Liver (tissue), 9 donors: Measurements from ENCODE around the gene UBA7. TPM values are rescaled to one million over a fixed set of nuclear protein-coding genes. Genes with fewer than 3 reads are reported as not detected.

Experiments used
- DNase-seq: peaks from one replicate; pipeline ENCODE4 v3.0.0-alpha.2; 2017; ENCODE audit warnings: low spot score
- H3K27ac ChIP-seq, 2 donors: one replicate each; pipeline ENCODE4 v1.7.0; 2013; ENCODE audit warnings: inconsistent platforms in 2 of 2, low read length in 2 of 2, control low read depth in 1 of 2, low read depth in 1 of 2, mild to moderate bottlenecking in 1 of 2
- H3K27me3 ChIP-seq, 4 donors: one replicate each; pipeline versions ENCODE4 v1.6.1 to v1.7.0; 2013; ENCODE audit warnings: low read length in 3 of 4, inconsistent platforms in 1 of 4, mild to moderate bottlenecking in 1 of 4, moderate library complexity in 1 of 4; ENCODE audit not compliant: control insufficient read depth in 4 of 4, insufficient read depth in 4 of 4
- H3K36me3 ChIP-seq, 4 donors: one replicate each; pipeline versions ENCODE4 v1.6.1 to v1.7.0; 2013; ENCODE audit warnings: low read length in 3 of 4, mild to moderate bottlenecking in 3 of 4, low read depth in 1 of 4, moderate library complexity in 1 of 4; ENCODE audit not compliant: control insufficient read depth in 4 of 4, insufficient read depth in 3 of 4
- H3K4me1 ChIP-seq, 4 donors: one replicate each; pipeline versions ENCODE4 v1.6.1 to v1.7.0; 2013; ENCODE audit warnings: low read length in 3 of 4, mild to moderate bottlenecking in 3 of 4, moderate library complexity in 1 of 4; ENCODE audit not compliant: control insufficient read depth in 4 of 4, insufficient read depth in 4 of 4
- H3K4me3 ChIP-seq, 3 donors: one replicate each; pipeline versions ENCODE4 v1.6.1 to v1.7.0; 2013; ENCODE audit warnings: low read length in 3 of 3, control low read depth in 1 of 3, low read depth in 1 of 3, mild to moderate bottlenecking in 1 of 3
- H3K9ac ChIP-seq, 2 donors: one replicate each; pipeline ENCODE4 v1.7.0; 2013; ENCODE audit warnings: low read length in 2 of 2, mild to moderate bottlenecking in 2 of 2, moderate library complexity in 2 of 2, control low read depth in 1 of 2, low read depth in 1 of 2
- H3K9me3 ChIP-seq, 4 donors: one replicate each; pipeline versions ENCODE4 v1.6.1 to v1.7.0; 2013; ENCODE audit warnings: low read length in 3 of 4; ENCODE audit not compliant: control insufficient read depth in 4 of 4
- ATF3 ChIP-seq: IDR thresholded peaks from 2 replicates; pipeline ENCODE4 v1.6.1; 2016; ENCODE audit warnings: antibody characterized with exemption
- CTCF ChIP-seq: fragments of 150-350 bp; IDR thresholded peaks from 2 replicates; pipeline ENCODE4 v1.5.1; 2017; ENCODE audit warnings: improper control_type of control experiment, low read depth, low read length; ENCODE audit not compliant: missing input control
- EGR1 ChIP-seq, 2 donors: IDR thresholded peaks; 2 replicates each; pipeline ENCODE4 v1.6.1; 2016 to 2018; ENCODE audit warnings: antibody characterized with exemption in 2 of 2, low read depth in 2 of 2
- FOXA2 ChIP-seq: IDR thresholded peaks from 2 replicates; pipeline ENCODE4 v1.6.1; 2016; ENCODE audit warnings: antibody characterized with exemption
- HNF4G ChIP-seq: IDR thresholded peaks from 2 replicates; pipeline ENCODE4 v1.6.1; 2016; ENCODE audit warnings: antibody characterized with exemption
- JUND ChIP-seq, 2 donors: IDR thresholded peaks; 2 replicates each; pipeline ENCODE4 v1.6.1; 2016; ENCODE audit warnings: antibody characterized with exemption in 2 of 2
- MAX ChIP-seq: IDR thresholded peaks from 2 replicates; pipeline ENCODE4 v1.6.1; 2016; ENCODE audit warnings: antibody characterized with exemption
- NR2F2 ChIP-seq: IDR thresholded peaks from 2 replicates; pipeline ENCODE4 v1.6.1; 2016; ENCODE audit warnings: antibody characterized with exemption
- RAD21 ChIP-seq, 2 donors: IDR thresholded peaks; 2 replicates each; pipeline ENCODE4 v1.6.1; 2016; ENCODE audit warnings: antibody characterized with exemption in 2 of 2, mild to moderate bottlenecking in 2 of 2
- RXRA ChIP-seq, 2 donors: IDR thresholded peaks; 2 replicates each; pipeline ENCODE4 v1.6.1; 2017 to 2018; ENCODE audit warnings: antibody characterized with exemption in 2 of 2, mild to moderate bottlenecking in 1 of 2
- YY1 ChIP-seq: IDR thresholded peaks from 2 replicates; pipeline ENCODE4 v1.6.1; 2016; ENCODE audit warnings: antibody characterized with exemption, mild to moderate bottlenecking
- WGBS: extraction: QIAGEN DNeasy Blood & Tissue Kit; methylation state at CpG from one replicate; pipeline ENCODE4 v1.1.7; 2013; 5-methylcytosine and 5-hydroxymethylcytosine counted together
- polyA plus RNA-seq, 2 donors: library from polyadenylated mRNA; stranded (reverse) in 1 of 2; unstranded in 1 of 2; fragments of 200-250 nt in 1 of 2; fragments of >200 nt in 1 of 2; fragmentation: Nextera tagmentation in 1 of 2; extraction: Ambion mirVana in 1 of 2; gene quantifications; one replicate each; pipeline versions ENCODE4 v1.2.1 to v1.2.3, GENCODE V29; 2013 to 2015
- total RNA-seq, 2 donors: library from RNA; depleted of rRNA; stranded (reverse); fragments of >200 nt; gene quantifications; one replicate each; pipeline ENCODE4 v1.2.3, GENCODE V29; 2014
- donor health status: healthy.
- donor health status: healthy.
- donor health status: healthy.
- donor health status: healthy.
- donor health status: healthy.

UBA7 gene
- total and polyA plus RNA-seq, 4 donors: 14.6 to 29.5 (median 15.2) TPM

GRCh38 chr3:49805897-49806701, 7.7 kb downstream of the UBA7 start:
- no peak for TF ChIP-seq HNF4G
- TF ChIP-seq ATF3: no peak
- no peak for TF ChIP-seq RAD21 (IDR thresholded peaks at IDR 0.05)
- peak; percentile 72 for TF ChIP-seq NR2F2
- no peak for TF ChIP-seq FOXA2
- H3K27me3 ChIP-seq: no peaks in the 10 kb centered on the region
- H3K9me3 ChIP-seq: no peaks in the 10 kb centered on the region
- H3K27ac ChIP-seq: peak overlapping the region; percentile 46 to 52
- H3K4me1 ChIP-seq: peaks cover 0 to 48% (median 9%) of the 10 kb centered on the region in 4 donors
- no peak overlapping the region for H3K4me3 ChIP-seq
- no peak overlapping the region for H3K9ac ChIP-seq
- WGBS: 70% methylated on average over 11 of the region's 11 CpGs
- peak; percentile 61 for DNase-seq
- peaks cover 2 to 11% (median 6%) of the 10 kb centered on the region in 4 donors for H3K36me3 ChIP-seq

- peaks cover under 1 to 7% (median 6%) of the 10 kb centered on the region in 4 donors for H3K36me3 ChIP-seq
- no peaks in the 10 kb centered on the region for H3K9me3 ChIP-seq
- H3K27ac ChIP-seq: peak overlapping the region; percentile 46 to 52
- no peaks in the 10 kb centered on the region for H3K27me3 ChIP-seq
- H3K4me1 ChIP-seq: peaks cover 0 to 47% (median 9%) of the 10 kb centered on the region in 4 donors
- H3K9ac ChIP-seq: no peak overlapping the region
- no peak overlapping the region for H3K4me3 ChIP-seq
- DNase-seq: no peak
- WGBS: 75% methylated on average over 3 of the region's 3 CpGs
- peak; percentile 28 for TF ChIP-seq NR2F2
- TF ChIP-seq JUND (IDR thresholded peaks at IDR 0.05): no peak
Measured at GRCh38 chr3:49805367-49805782, 8.4 kb downstream of the UBA7 start.

GRCh38 chr3:49804141-49805041, 9.4 kb downstream of the UBA7 start:
- Histone ChIP-seq H3K9me3 (no peaks in the 10 kb centered on the region), H3K36me3 (peaks cover 0 to 3% (median under 1%) of the 10 kb centered on the region in 4 donors), H3K9ac (no peak overlapping the region), H3K4me1 (peaks cover 0 to 47% (median 9%) of the 10 kb centered on the region in 4 donors), H3K27me3 (no peaks in the 10 kb centered on the region), H3K4me3 (no peak overlapping the region), H3K27ac (peak overlapping the region; percentile 34 to 59)
- DNase-seq: no peak
- WGBS: 70% methylated on average over 26 of the region's 26 CpGs
- TF ChIP-seq YY1: no peak

- no peaks in the 10 kb centered on the region for H3K27me3 ChIP-seq
- WGBS: 12% methylated on average over 41 of the region's 41 CpGs
- no peak for TF ChIP-seq FOXA2
- TF ChIP-seq EGR1 (IDR thresholded peaks at IDR 0.05; ENCODE audit: low read depth in 2 of 2): no peak
- no peak for TF ChIP-seq ATF3
- no peak for TF ChIP-seq RXRA (IDR thresholded peaks at IDR 0.05)
- no peak for TF ChIP-seq MAX
- TF ChIP-seq CTCF: no peak
- DNase-seq: no peak
- no peaks in the 10 kb centered on the region for H3K9me3 ChIP-seq
- no peaks in the 10 kb centered on the region for H3K36me3 ChIP-seq
- no peak overlapping the region for H3K9ac ChIP-seq
- peaks cover 0 to 42% (median 8%) of the 10 kb centered on the region in 4 donors for H3K4me1 ChIP-seq
- H3K4me3 ChIP-seq: peak overlapping the region; percentile 29 to 96 (median 81)
- H3K27ac ChIP-seq: peak overlapping the region; percentile 59
Measured at GRCh38 chr3:49803465-49804140, 10.2 kb downstream of the UBA7 start.
